Measurements from ENCODE around the gene GNA15. TPM values are rescaled to one million over a fixed set of nuclear protein-coding genes. Genes with fewer than 3 reads are reported as not detected.

GNA15 gene
- not detected in 2 replicates for total RNA-seq

GRCh38 chr19:3135961-3136683 lies at the start of gene GNA15:
TSS of gene GNA15 (plus strand) at chr19:3136033. CDS start at chr19:3136451, 418 bp downstream.

DNA sequence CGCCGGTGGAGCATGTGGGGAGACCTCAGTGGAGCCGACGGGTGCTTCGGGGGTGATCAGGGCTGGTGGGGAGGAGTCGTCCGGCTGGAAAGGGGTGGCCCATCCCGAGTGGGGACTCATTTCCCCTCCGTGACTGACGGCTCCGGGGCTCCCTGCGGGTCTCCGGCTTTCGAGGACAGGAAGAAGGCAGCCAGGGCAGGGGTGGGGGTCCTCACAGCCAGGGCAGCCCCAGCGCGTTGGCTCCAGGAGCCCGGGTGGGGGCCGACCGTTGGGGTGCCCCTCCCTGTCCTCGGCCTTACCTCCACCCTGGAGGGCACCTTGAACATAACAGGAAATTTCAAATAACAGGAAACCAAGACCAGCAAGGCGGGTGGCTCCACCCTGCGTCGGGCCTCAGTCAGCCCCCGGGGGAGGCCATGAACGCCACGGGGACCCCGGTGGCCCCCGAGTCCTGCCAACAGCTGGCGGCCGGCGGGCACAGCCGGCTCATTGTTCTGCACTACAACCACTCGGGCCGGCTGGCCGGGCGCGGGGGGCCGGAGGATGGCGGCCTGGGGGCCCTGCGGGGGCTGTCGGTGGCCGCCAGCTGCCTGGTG lies 42.6 kb downstream of the GNA15 start, which contains the start of gene S1PR4:
S1PR4 (plus strand) TSS at position 393 of the 596 bp plus-strand sequence; CDS start at position 417, 24 bp downstream.

GRCh38 chr19:3185461-3186159 lies 49.8 kb downstream of the GNA15 start, which contains the start of gene NCLN:
TSS of gene NCLN (plus strand) at chr19:3185930. CDS start at chr19:3186031, 101 bp downstream.

Other genes with a start within 250 kb of the GNA15 start
- 1.5 and 2.2 TPM in 2 replicates for gene ZNF57, start 235.1 kb upstream of the GNA15 start, total RNA-seq
- gene ZNF77, start 191.1 kb upstream of the GNA15 start, total RNA-seq: 1.6 and 4.5 TPM in 2 replicates
- gene TLE6, start 158.5 kb upstream of the GNA15 start, total RNA-seq: 0.25 and 3.8 TPM in 2 replicates
- 40.4 and 61.2 TPM in 2 replicates for gene TLE2, start 106.8 kb upstream of the GNA15 start, total RNA-seq
- 197 and 243 TPM in 2 replicates for gene TLE5, start 73.5 kb upstream of the GNA15 start, total RNA-seq
- 48.4 and 53.4 TPM in 2 replicates for gene GNA11, start 41.7 kb upstream of the GNA15 start, total RNA-seq
- gene S1PR4, start 42.7 kb downstream of the GNA15 start, total RNA-seq: not detected in 2 replicates
- gene NCLN, start 49.9 kb downstream of the GNA15 start, total RNA-seq: 41.8 and 58.0 TPM in 2 replicates
- not detected in 2 replicates for gene CELF5, start 88.6 kb downstream of the GNA15 start, total RNA-seq
- gene NFIC, start 230.6 kb downstream of the GNA15 start, total RNA-seq: 125 and 142 TPM in 2 replicates

Data from cardiac ventricle fibroblast (primary cell).